Melanocyte of skin (primary cell): ENCODE measurements around the gene ABHD17B. TPM values are rescaled to one million over a fixed set of nuclear protein-coding genes. Genes with fewer than 3 reads are reported as not detected.

ENCODE experiments used
- small RNA-seq, 2 donors: library from RNA; depleted of rRNA; stranded (forward); fragments of <200 nt; gene quantifications; one replicate each; pipeline ENCODE3, GENCODE V24; 2012
- total RNA-seq, 2 donors: library from RNA; depleted of rRNA; stranded (reverse); fragments of >200 nt; gene quantifications; 2 replicates each; pipeline ENCODE4 v1.2.3, GENCODE V29; 2012

Gene ABHD17B
- 10 to 100 TPM; 29.6 TPM for total RNA-seq

GRCh38 chr9:71911061-71911907 lies at the start of gene ABHD17B, which contains the start of gene C9orf85:
Gene ABHD17B (minus strand): TSS chr9:71911193. CDS start chr9:71875080, 36,113 bp downstream.
Gene C9orf85 (plus strand): TSS chr9:71911639. CDS start chr9:71911735, 96 bp downstream.

Small RNA genes within 50 kb of the gene (small RNA-seq; reads per million reads assigned to genes)
- gene RF00019, result 0 reads per million in 2 donors

Other genes with a start within 250 kb of the ABHD17B start
- gene CEMIP2, start 142.7 kb downstream of the ABHD17B start, total RNA-seq, result 10 to 100 TPM; 23.1 to 95.9 TPM
- 10 to 100 TPM; 10.7 to 12.0 TPM for gene C9orf85, start 446 bp upstream of the ABHD17B start, total RNA-seq
- not detected for gene C9orf57, start 149.4 kb upstream of the ABHD17B start, total RNA-seq
- not detected for gene GDA, start 238.2 kb upstream of the ABHD17B start, total RNA-seq